ENCODE measurements around the gene CDC42BPB.

The CDC42BPB gene

GRCh38 chr14:102948698-102949061 lies 108.7 kb downstream of the CDC42BPB start:
- no peak for TF ChIP-seq CTCF (IDR thresholded peaks at IDR 0.05; ENCODE audit: borderline replicate concordance, control extremely low read depth, extremely low read depth, insufficient read depth, missing control alignments)
- in situ Hi-C loops (cut with MboI; ENCODE audit: low sequenced_read_pairs, unreplicated experiment): no loop called here
- no peak for DNase-seq (ENCODE audit: low spot score)

GRCh38 chr14:102947321-102948103 lies 109.8 kb downstream of the CDC42BPB start:
- in situ Hi-C loops (cut with MboI; ENCODE audit: low sequenced_read_pairs, unreplicated experiment): no loop called here
- DNase-seq (ENCODE audit: low spot score): no peak
- no peak for TF ChIP-seq CTCF (IDR thresholded peaks at IDR 0.05; ENCODE audit: borderline replicate concordance, control extremely low read depth, extremely low read depth, insufficient read depth, missing control alignments)

GRCh38 chr14:102945346-102946130 lies 111.8 kb downstream of the CDC42BPB start:
- no peak for TF ChIP-seq CTCF (IDR thresholded peaks at IDR 0.05; ENCODE audit: borderline replicate concordance, control extremely low read depth, extremely low read depth, insufficient read depth, missing control alignments)
- DNase-seq (ENCODE audit: low spot score): no peak
- in situ Hi-C loops (cut with MboI; ENCODE audit: low sequenced_read_pairs, unreplicated experiment): no loop called here

GRCh38 chr14:102944448-102945330 lies 112.7 kb downstream of the CDC42BPB start:
- in situ Hi-C loops (cut with MboI; ENCODE audit: low sequenced_read_pairs, unreplicated experiment): no loop called here
- DNase-seq (ENCODE audit: low spot score): no peak
- TF ChIP-seq CTCF (IDR thresholded peaks at IDR 0.05; ENCODE audit: borderline replicate concordance, control extremely low read depth, extremely low read depth, insufficient read depth, missing control alignments): no peak

GRCh38 chr14:102943979-102944378 lies 113.4 kb downstream of the CDC42BPB start:
- no peak for TF ChIP-seq CTCF (IDR thresholded peaks at IDR 0.05; ENCODE audit: borderline replicate concordance, control extremely low read depth, extremely low read depth, insufficient read depth, missing control alignments)
- DNase-seq (ENCODE audit: low spot score): no peak
- in situ Hi-C loops (cut with MboI; ENCODE audit: low sequenced_read_pairs, unreplicated experiment): no loop called here

- in situ Hi-C loops (cut with MboI; ENCODE audit: low sequenced_read_pairs, unreplicated experiment): no loop called here
- no peak for DNase-seq (ENCODE audit: low spot score)
- no peak for TF ChIP-seq CTCF (IDR thresholded peaks at IDR 0.05; ENCODE audit: borderline replicate concordance, control extremely low read depth, extremely low read depth, insufficient read depth, missing control alignments)
These were observed 113.9 kb downstream of the CDC42BPB start for GRCh38 chr14:102943454-102943853.

Measured in GM13976 (cell line).